Neural progenitor cell (in vitro differentiated cells): Measurements from ENCODE around the gene EML2. TPM values are rescaled to one million over a fixed set of nuclear protein-coding genes. Genes with fewer than 3 reads are reported as not detected.
A peak's percentile ranks its signal among the peaks of the same experiment; 100 is the strongest.

Experiments
- DNase-seq: peaks from one replicate; pipeline ENCODE4 v3.0.0-alpha.2; 2016; ENCODE audit warnings: low spot score
- H2AFZ ChIP-seq: fragments of 200-600 bp; sonication (generic); replicated peaks from 2 replicates; pipeline ENCODE4 v1.6.1; 2016; ENCODE audit warnings: antibody characterized with exemption
- H3F3A ChIP-seq: fragments of 200-600 bp; sonication (generic); 2 replicates; pipeline ENCODE4 v1.6.1; 2016; ENCODE audit warnings: antibody characterized with exemption, low read depth
- H3K27ac ChIP-seq: fragments of 200-600 bp; sonication (generic); 2 replicates; pipeline ENCODE4 v1.5.1; 2016; ENCODE audit warnings: mild to moderate bottlenecking
- H3K27me3 ChIP-seq: fragments of 200-600 bp; sonication (generic); 2 replicates; pipeline ENCODE4 v1.6.1; 2016; ENCODE audit warnings: mild to moderate bottlenecking, moderate library complexity
- H3K36me3 ChIP-seq: fragments of 200-600 bp; sonication (generic); 2 replicates; pipeline ENCODE4 v1.5.1; 2016
- H3K4me1 ChIP-seq: fragments of 200-600 bp; sonication (generic); 2 replicates; pipeline ENCODE4 v1.6.1; 2016; ENCODE audit warnings: mixed run types
- H3K4me2 ChIP-seq: fragments of 200-600 bp; sonication (generic); 2 replicates; pipeline ENCODE4 v1.6.1; 2016
- H3K4me3 ChIP-seq: fragments of 200-600 bp; sonication (generic); 2 replicates; pipeline ENCODE4 v1.5.1; 2016
- H3K79me2 ChIP-seq: fragments of 200-600 bp; sonication (generic); 2 replicates; pipeline ENCODE4 v1.6.1; 2016; ENCODE audit warnings: low read depth
- H3K9ac ChIP-seq: fragments of 200-600 bp; sonication (generic); 2 replicates; pipeline ENCODE4 v1.6.1; 2016
- H3K9me3 ChIP-seq: fragments of 200-600 bp; sonication (generic); 2 replicates; pipeline ENCODE4 v1.5.1; 2016; ENCODE audit warnings: low read depth
- H4K20me1 ChIP-seq: fragments of 200-600 bp; sonication (generic); 2 replicates; pipeline ENCODE4 v1.6.1; 2016; ENCODE audit warnings: low read depth
- H3K27ac Mint-ChIP-seq: 3 replicates; pipeline ENCODE4 v1.8.0; 2021; ENCODE audit warnings: mixed read lengths
- H3K27me3 Mint-ChIP-seq: 2 replicates; pipeline ENCODE4 v1.8.0; 2022; ENCODE audit warnings: low read depth, mild to moderate bottlenecking, inconsistent platforms, moderate library complexity, mixed read lengths; ENCODE audit not compliant: insufficient read depth
- H3K36me3 Mint-ChIP-seq: 3 replicates; pipeline ENCODE4 v1.8.0; 2021; ENCODE audit warnings: mixed read lengths
- H3K4me1 Mint-ChIP-seq: 3 replicates; pipeline ENCODE4 v1.8.0; 2021; ENCODE audit warnings: mixed read lengths
- H3K4me3 Mint-ChIP-seq: 3 replicates; pipeline ENCODE4 v1.8.0; 2021; ENCODE audit warnings: mild to moderate bottlenecking, moderate library complexity, mixed read lengths
- H3K9me3 Mint-ChIP-seq: 3 replicates; pipeline ENCODE4 v1.8.0; 2020; ENCODE audit warnings: mixed read lengths
- EZH2 ChIP-seq: fragments of 200-600 bp; sonication (generic); IDR thresholded peaks from 2 replicates; pipeline ENCODE4 v1.6.1; 2017; ENCODE audit warnings: antibody characterized with exemption, mild to moderate bottlenecking, moderate library complexity
- EZH2phosphoT487 ChIP-seq: fragments of 200-600 bp; sonication (generic); IDR thresholded peaks from 2 replicates; pipeline ENCODE4 v1.6.1; 2017; ENCODE audit warnings: antibody characterized with exemption
- total RNA-seq: library from RNA; depleted of rRNA; stranded (reverse); fragments of >200 nt; gene quantifications from 2 replicates; pipeline ENCODE4 v1.2.3, GENCODE V29; 2015; ENCODE audit warnings: low replicate concordance
- TF ChIP-seq, protein P1 (sequence below): fragments of 200-600 bp; sonication (generic); IDR thresholded peaks from 2 replicates; pipeline ENCODE4 v1.5.1; 2017; ENCODE audit warnings: antibody characterized with exemption, mild to moderate bottlenecking

Gene EML2
- total RNA-seq, 1 donor from 2014 or later: 15.9 TPM

DNA sequence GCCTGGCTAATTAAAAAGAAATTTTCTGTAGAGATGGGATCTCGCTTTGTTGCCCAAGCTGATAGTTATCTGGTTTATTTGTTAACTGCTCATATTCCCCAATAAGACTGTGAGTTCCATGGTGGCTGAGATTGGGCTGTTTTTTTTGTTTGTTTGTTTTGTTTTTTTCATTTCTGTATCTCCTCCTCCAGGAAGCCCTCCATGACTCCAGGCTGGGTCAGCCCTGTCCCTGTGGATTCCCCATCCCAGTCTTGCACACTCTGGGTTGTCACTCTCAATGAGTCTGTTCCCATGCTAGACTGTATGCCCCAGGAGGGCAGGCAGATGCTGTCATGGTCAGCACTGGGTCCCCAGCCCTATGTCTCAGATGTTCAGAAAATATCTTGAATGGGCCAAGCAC lies 2.9 kb downstream of the EML2 start:
- no peak overlapping the region for H3K4me2 ChIP-seq
- H3K36me3 Mint-ChIP-seq: no peaks in the 10 kb centered on the region
- peaks cover 7% of the 10 kb centered on the region for H3K27me3 Mint-ChIP-seq
- no peaks in the 10 kb centered on the region for H3K36me3 ChIP-seq
- peaks cover 28% of the 10 kb centered on the region for H3K4me1 Mint-ChIP-seq
- H3K9me3 ChIP-seq: no peaks in the 10 kb centered on the region
- no peak overlapping the region for H3K27ac ChIP-seq
- no peak for TF ChIP-seq EZH2phosphoT487
- TF ChIP-seq, protein P1, sequence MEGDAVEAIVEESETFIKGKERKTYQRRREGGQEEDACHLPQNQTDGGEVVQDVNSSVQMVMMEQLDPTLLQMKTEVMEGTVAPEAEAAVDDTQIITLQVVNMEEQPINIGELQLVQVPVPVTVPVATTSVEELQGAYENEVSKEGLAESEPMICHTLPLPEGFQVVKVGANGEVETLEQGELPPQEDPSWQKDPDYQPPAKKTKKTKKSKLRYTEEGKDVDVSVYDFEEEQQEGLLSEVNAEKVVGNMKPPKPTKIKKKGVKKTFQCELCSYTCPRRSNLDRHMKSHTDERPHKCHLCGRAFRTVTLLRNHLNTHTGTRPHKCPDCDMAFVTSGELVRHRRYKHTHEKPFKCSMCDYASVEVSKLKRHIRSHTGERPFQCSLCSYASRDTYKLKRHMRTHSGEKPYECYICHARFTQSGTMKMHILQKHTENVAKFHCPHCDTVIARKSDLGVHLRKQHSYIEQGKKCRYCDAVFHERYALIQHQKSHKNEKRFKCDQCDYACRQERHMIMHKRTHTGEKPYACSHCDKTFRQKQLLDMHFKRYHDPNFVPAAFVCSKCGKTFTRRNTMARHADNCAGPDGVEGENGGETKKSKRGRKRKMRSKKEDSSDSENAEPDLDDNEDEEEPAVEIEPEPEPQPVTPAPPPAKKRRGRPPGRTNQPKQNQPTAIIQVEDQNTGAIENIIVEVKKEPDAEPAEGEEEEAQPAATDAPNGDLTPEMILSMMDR: no peak
- no peak for TF ChIP-seq EZH2
- H3K4me3 Mint-ChIP-seq: no peak overlapping the region
- H3K4me1 ChIP-seq: peaks cover 19% of the 10 kb centered on the region
- H3K4me3 ChIP-seq: no peak overlapping the region
- peaks cover 54% of the 10 kb centered on the region for H3F3A ChIP-seq
- no peaks in the 10 kb centered on the region for H3K9me3 Mint-ChIP-seq
- no peak overlapping the region for H3K9ac ChIP-seq
- DNase-seq: no peak
- H3K27me3 ChIP-seq: no peaks in the 10 kb centered on the region
- H4K20me1 ChIP-seq: no peaks in the 10 kb centered on the region
- no peak overlapping the region for H2AFZ ChIP-seq
- H3K27ac Mint-ChIP-seq: no peak overlapping the region
- no peaks in the 10 kb centered on the region for H3K79me2 ChIP-seq

DNA sequence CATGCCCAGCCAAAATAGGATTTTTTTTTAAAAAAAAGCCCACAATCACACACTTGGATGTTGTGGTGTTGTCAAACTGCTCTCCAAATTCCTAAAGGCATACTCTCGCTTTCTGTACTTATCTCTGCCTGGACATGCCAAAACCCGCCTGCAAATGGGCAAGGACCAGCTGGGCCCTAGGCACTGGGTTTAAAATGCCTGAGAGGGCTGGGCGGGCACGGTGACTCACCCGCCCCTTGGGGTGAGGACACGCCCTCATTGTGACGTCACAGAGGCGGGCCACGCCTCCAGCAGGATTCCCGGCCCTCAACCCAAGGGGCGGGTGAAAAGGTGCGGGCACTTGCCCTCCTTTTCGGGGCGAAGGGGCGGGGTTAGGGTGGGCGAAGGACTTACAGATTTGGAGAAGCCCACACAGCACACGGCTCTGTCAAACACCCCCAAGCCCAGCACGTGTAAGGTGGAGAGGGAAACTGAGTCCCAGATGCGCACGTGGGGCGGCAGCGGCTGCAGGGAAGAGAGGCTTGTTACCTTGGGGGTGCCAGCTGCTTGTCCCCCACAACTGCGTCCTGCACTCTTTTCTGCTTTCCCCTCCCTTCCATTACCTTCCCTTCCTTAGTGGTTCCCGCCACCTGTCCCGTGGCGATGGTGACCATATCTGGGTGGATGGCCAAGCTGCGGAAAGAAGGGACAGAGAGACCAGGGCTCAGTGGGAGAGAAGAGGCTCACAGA lies 6.6 kb downstream of the EML2 start:
- Histone ChIP-seq H3K9me3 (no peaks in the 10 kb centered on the region), H3K27me3 (no peaks in the 10 kb centered on the region), H3K79me2 (no peaks in the 10 kb centered on the region), H3K4me3 (no peak overlapping the region), H3F3A (peaks cover 27% of the 10 kb centered on the region), H3K9ac (no peak overlapping the region), H3K4me1 (peaks cover 10% of the 10 kb centered on the region), H3K36me3 (no peaks in the 10 kb centered on the region), H3K27ac (no peak overlapping the region), H4K20me1 (no peaks in the 10 kb centered on the region), H2AFZ (no peak overlapping the region), H3K4me2 (peak overlapping the region; percentile 17)
- no peaks in the 10 kb centered on the region for H3K9me3 Mint-ChIP-seq
- H3K36me3 Mint-ChIP-seq: peaks cover under 1% of the 10 kb centered on the region
- H3K27ac Mint-ChIP-seq: no peak overlapping the region
- H3K4me1 Mint-ChIP-seq: peaks cover 9% of the 10 kb centered on the region
- no peaks in the 10 kb centered on the region for H3K27me3 Mint-ChIP-seq
- DNase-seq: peak; percentile 93
- H3K4me3 Mint-ChIP-seq: peak overlapping the region; percentile 33
- TF ChIP-seq, protein P1: no peak
- no peak for TF ChIP-seq EZH2
- TF ChIP-seq EZH2phosphoT487: no peak

DNA sequence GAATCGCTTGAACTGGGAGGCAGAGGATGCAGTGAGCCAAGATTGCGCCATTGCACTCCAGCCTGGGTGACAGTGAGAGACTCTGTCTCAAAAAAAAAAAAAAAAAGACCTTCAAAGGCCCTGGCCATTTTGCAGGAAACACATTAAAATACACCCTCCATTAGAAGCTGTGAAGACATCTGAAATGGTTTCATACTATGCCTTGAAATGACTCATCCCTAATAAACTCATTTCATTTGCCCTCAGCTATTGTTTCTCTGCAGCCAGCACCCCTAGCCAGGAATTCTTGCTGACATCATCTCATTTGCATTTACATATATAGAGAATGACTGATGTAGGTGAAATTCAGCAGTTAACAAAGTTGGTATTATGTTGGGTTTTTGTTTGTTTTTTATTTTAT lies 8.7 kb downstream of the EML2 start:
- H3K27me3 ChIP-seq: no peaks in the 10 kb centered on the region
- no peak overlapping the region for H3K27ac Mint-ChIP-seq
- H3K36me3 ChIP-seq: no peaks in the 10 kb centered on the region
- no peak for DNase-seq
- no peak overlapping the region for H3K27ac ChIP-seq
- no peaks in the 10 kb centered on the region for H4K20me1 ChIP-seq
- H3F3A ChIP-seq: peaks cover 27% of the 10 kb centered on the region
- no peaks in the 10 kb centered on the region for H3K9me3 Mint-ChIP-seq
- no peak overlapping the region for H3K9ac ChIP-seq
- no peak overlapping the region for H3K4me3 Mint-ChIP-seq
- H2AFZ ChIP-seq: no peak overlapping the region
- peaks cover 3% of the 10 kb centered on the region for H3K36me3 Mint-ChIP-seq
- H3K4me3 ChIP-seq: no peak overlapping the region
- H3K4me1 ChIP-seq: peaks cover 10% of the 10 kb centered on the region
- no peaks in the 10 kb centered on the region for H3K9me3 ChIP-seq
- TF ChIP-seq, protein P1: no peak
- TF ChIP-seq EZH2phosphoT487: no peak
- TF ChIP-seq EZH2: no peak
- peaks cover 9% of the 10 kb centered on the region for H3K4me1 Mint-ChIP-seq
- no peaks in the 10 kb centered on the region for H3K79me2 ChIP-seq
- H3K4me2 ChIP-seq: no peak overlapping the region
- no peaks in the 10 kb centered on the region for H3K27me3 Mint-ChIP-seq
